Hepatocyte (in vitro differentiated cells): Measurements from ENCODE around the gene SLC44A5.

Source experiments
- EZH2phosphoT487 ChIP-seq: fragments of 200-600 bp; sonication (generic); IDR thresholded peaks from one replicate; pipeline ENCODE4 v1.6.1; 2018; ENCODE audit warnings: antibody characterized with exemption, mild to moderate bottlenecking, low read depth, moderate library complexity; ENCODE audit not compliant: unreplicated experiment, severe bottlenecking
- TF ChIP-seq, protein P1 (sequence below): fragments of 200-600 bp; sonication (generic); IDR thresholded peaks from 2 replicates; pipeline ENCODE4 v1.5.1; 2016; ENCODE audit warnings: antibody characterized with exemption, mild to moderate bottlenecking; ENCODE audit not compliant: poor library complexity

DNA sequence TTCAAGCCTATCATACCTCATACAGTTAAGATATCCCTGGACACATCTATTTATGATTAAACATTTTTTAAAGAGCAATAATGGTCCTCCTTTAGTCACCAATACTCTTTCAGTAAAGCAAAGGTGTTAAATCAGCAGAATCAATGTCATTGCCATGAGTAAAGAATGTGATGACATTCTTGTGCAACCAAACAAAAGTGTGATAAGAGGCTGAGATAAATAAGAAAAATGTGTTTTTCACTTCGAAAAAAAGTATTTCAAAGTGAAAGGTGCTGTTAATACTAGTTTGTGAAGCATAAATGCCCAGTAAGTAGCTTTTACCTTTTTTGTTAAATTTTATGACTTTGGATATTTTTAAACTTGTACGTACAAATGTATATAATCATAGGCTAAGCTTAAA, 8.4 kb downstream of the SLC44A5 start:
- TF ChIP-seq, protein P1, sequence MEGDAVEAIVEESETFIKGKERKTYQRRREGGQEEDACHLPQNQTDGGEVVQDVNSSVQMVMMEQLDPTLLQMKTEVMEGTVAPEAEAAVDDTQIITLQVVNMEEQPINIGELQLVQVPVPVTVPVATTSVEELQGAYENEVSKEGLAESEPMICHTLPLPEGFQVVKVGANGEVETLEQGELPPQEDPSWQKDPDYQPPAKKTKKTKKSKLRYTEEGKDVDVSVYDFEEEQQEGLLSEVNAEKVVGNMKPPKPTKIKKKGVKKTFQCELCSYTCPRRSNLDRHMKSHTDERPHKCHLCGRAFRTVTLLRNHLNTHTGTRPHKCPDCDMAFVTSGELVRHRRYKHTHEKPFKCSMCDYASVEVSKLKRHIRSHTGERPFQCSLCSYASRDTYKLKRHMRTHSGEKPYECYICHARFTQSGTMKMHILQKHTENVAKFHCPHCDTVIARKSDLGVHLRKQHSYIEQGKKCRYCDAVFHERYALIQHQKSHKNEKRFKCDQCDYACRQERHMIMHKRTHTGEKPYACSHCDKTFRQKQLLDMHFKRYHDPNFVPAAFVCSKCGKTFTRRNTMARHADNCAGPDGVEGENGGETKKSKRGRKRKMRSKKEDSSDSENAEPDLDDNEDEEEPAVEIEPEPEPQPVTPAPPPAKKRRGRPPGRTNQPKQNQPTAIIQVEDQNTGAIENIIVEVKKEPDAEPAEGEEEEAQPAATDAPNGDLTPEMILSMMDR = no peak
- no peak for TF ChIP-seq EZH2phosphoT487
